Measurements from ENCODE around the gene FN1. TPM values are rescaled to one million over a fixed set of nuclear protein-coding genes. Genes with fewer than 3 reads are reported as not detected.

Gene FN1
- total RNA-seq, 3 donors from 2014 or later (not counting 1 experiment from before 2014, with no cell fraction given): 0.30 TPM; not detected in 2

- no peaks in the 10 kb centered on the region for H3K9me3 Mint-ChIP-seq
- Histone ChIP-seq H3K36me3 (ENCODE audit: control insufficient read depth, insufficient read depth, low read length) (no peaks in the 10 kb centered on the region), H3K4me1 (ENCODE audit: control insufficient read depth, insufficient read depth, low read length) (no peaks in the 10 kb centered on the region), H3K27me3 (ENCODE audit: control insufficient read depth, insufficient read depth, low read length) (no peaks in the 10 kb centered on the region), H3K4me3 (ENCODE audit: low read length) (no peak overlapping the region), H3K27ac (ENCODE audit: low read length) (no peak overlapping the region), H3K9me3 (ENCODE audit: control insufficient read depth, insufficient read depth, low read length) (no peaks in the 10 kb centered on the region)
- no peak overlapping the region for H3K4me3 Mint-ChIP-seq
- no peak for DNase-seq
- no peaks in the 10 kb centered on the region for H3K4me1 Mint-ChIP-seq
- H3K27ac Mint-ChIP-seq: no peak overlapping the region
- ATAC-seq: no peak
- H3K36me3 Mint-ChIP-seq: no peaks in the 10 kb centered on the region
- H3K27me3 Mint-ChIP-seq (ENCODE audit: low read depth in 2 of 2): peaks cover 8 to 37% of the 10 kb centered on the region in 2 donors
- TF ChIP-seq CTCF (IDR thresholded peaks at IDR 0.05): no peak
- intact Hi-C loops (cut with micrococcal nuclease): no loop called here
- 85% methylated on average over 3 of the region's 3 CpGs for WGBS (ENCODE audit: insufficient coverage)
Measured at GRCh38 chr2:215483431-215483830, 47.6 kb upstream of the FN1 start.

DNA sequence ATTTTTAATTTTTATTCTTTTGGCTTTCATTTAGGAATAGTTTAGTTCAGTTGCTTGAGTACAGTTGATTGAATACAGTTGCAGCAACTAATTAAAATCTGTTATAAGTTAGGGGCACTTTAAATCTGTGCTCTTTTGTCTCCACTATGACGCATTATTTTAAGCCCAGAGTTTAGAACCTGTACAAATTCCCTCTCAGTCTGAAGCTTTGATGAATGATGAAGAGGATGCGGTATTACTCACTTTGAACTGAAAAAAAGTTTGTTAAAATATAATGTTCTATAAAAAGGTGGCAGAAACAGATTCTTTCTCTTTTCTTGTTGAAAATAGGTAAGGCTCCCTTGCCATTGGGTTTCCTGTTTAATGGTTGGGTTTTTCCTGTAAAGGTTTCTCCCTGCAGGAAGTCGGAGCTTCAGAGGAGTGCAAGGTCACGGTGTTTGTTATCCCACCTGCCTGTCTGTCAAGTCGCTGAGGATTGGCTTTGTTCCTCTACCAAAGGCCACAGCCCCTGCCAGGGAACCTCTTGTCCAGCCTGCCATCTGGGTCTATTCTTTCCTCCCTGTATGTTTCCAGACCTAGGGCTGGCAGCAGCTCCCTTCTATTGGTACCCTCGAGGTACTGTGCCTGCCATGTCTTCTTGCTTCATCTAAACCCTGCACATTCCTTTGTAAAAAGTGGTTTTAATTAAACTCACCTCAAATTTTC, 43.8 kb upstream of the FN1 start:
- no peak for ATAC-seq
- Histone ChIP-seq H3K27me3 (ENCODE audit: control insufficient read depth, insufficient read depth, low read length) (no peaks in the 10 kb centered on the region), H3K4me3 (ENCODE audit: low read length) (no peak overlapping the region), H3K9me3 (ENCODE audit: control insufficient read depth, insufficient read depth, low read length) (no peaks in the 10 kb centered on the region), H3K27ac (ENCODE audit: low read length) (no peak overlapping the region), H3K4me1 (ENCODE audit: control insufficient read depth, insufficient read depth, low read length) (no peaks in the 10 kb centered on the region), H3K36me3 (ENCODE audit: control insufficient read depth, insufficient read depth, low read length) (no peaks in the 10 kb centered on the region)
- Mint-ChIP-seq H3K36me3 (no peaks in the 10 kb centered on the region), H3K27me3 (ENCODE audit: low read depth in 2 of 2) (peaks cover 8 to 20% of the 10 kb centered on the region in 2 donors), H3K27ac (no peak overlapping the region), H3K4me3 (no peak overlapping the region), H3K9me3 (no peaks in the 10 kb centered on the region), H3K4me1 (no peaks in the 10 kb centered on the region)
- intact Hi-C loops (cut with micrococcal nuclease): no loop called here
- no peak for TF ChIP-seq CTCF (IDR thresholded peaks at IDR 0.05)
- DNase-seq: no peak
- 85% methylated on average over 6 of the region's 6 CpGs for WGBS (ENCODE audit: insufficient coverage)

GRCh38 chr2:215479121-215479520, 43.3 kb upstream of the FN1 start:
- Mint-ChIP-seq H3K4me3 (no peak overlapping the region), H3K4me1 (no peaks in the 10 kb centered on the region), H3K27ac (no peak overlapping the region), H3K36me3 (no peaks in the 10 kb centered on the region), H3K27me3 (ENCODE audit: low read depth in 2 of 2) (peaks cover 8 to 23% of the 10 kb centered on the region in 2 donors), H3K9me3 (no peaks in the 10 kb centered on the region)
- no CpG with 5 or more reads among the region's 2 CpGs for WGBS (ENCODE audit: insufficient coverage)
- no peaks in the 10 kb centered on the region for H3K4me1 ChIP-seq (ENCODE audit: control insufficient read depth, insufficient read depth, low read length)
- ATAC-seq: no peak
- intact Hi-C loops (cut with micrococcal nuclease): no loop called here
- no peak overlapping the region for H3K4me3 ChIP-seq (ENCODE audit: low read length)
- no peak for TF ChIP-seq CTCF (IDR thresholded peaks at IDR 0.05)
- no peaks in the 10 kb centered on the region for H3K36me3 ChIP-seq (ENCODE audit: control insufficient read depth, insufficient read depth, low read length)
- no peaks in the 10 kb centered on the region for H3K9me3 ChIP-seq (ENCODE audit: control insufficient read depth, insufficient read depth, low read length)
- H3K27me3 ChIP-seq (ENCODE audit: control insufficient read depth, insufficient read depth, low read length): no peaks in the 10 kb centered on the region
- DNase-seq: no peak
- H3K27ac ChIP-seq (ENCODE audit: low read length): no peak overlapping the region

GRCh38 chr2:215476424-215476823, 40.6 kb upstream of the FN1 start:
- Mint-ChIP-seq H3K9me3 (no peaks in the 10 kb centered on the region), H3K4me3 (no peak overlapping the region), H3K27me3 (ENCODE audit: low read depth in 2 of 2) (peaks cover 5 to 27% of the 10 kb centered on the region in 2 donors), H3K27ac (no peak overlapping the region), H3K36me3 (no peaks in the 10 kb centered on the region), H3K4me1 (no peaks in the 10 kb centered on the region)
- no peaks in the 10 kb centered on the region for H3K9me3 ChIP-seq (ENCODE audit: control insufficient read depth, insufficient read depth, low read length)
- H3K4me1 ChIP-seq (ENCODE audit: control insufficient read depth, insufficient read depth, low read length): no peaks in the 10 kb centered on the region
- no peaks in the 10 kb centered on the region for H3K27me3 ChIP-seq (ENCODE audit: control insufficient read depth, insufficient read depth, low read length)
- H3K4me3 ChIP-seq (ENCODE audit: low read length): no peak overlapping the region
- H3K36me3 ChIP-seq (ENCODE audit: control insufficient read depth, insufficient read depth, low read length): no peaks in the 10 kb centered on the region
- DNase-seq: no peak
- ATAC-seq: no peak
- intact Hi-C loops (cut with micrococcal nuclease): no loop called here
- no peak for TF ChIP-seq CTCF (IDR thresholded peaks at IDR 0.05)
- WGBS (ENCODE audit: insufficient coverage): 74% methylated on average over 2 of the region's 2 CpGs
- H3K27ac ChIP-seq (ENCODE audit: low read length): no peak overlapping the region
